GM12872 (cell line): ENCODE data around the gene ITSN1.

Experiments used
- TF ChIP-seq, protein P1 (sequence below): IDR thresholded peaks from 3 replicates; pipeline ENCODE4 v1.5.1; 2011; ENCODE audit warnings: low read depth, mild to moderate bottlenecking, low read length, moderate library complexity; ENCODE audit not compliant: insufficient read depth

ITSN1 gene

DNA sequence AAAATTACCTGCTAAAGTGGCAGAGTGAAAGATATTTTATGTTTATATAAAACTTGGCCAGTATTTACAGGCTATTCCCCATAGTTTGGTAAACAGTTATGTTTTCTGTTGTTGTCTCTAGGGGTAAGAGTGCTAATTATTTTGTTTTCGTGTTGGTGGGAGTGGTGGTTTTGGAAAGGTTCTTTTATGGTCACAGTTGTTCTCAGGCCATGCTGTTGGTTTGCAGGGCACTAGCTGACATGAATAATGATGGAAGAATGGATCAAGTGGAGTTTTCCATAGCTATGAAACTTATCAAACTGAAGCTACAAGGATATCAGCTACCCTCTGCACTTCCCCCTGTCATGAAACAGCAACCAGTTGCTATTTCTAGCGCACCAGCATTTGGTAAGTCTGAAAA, 92.5 kb downstream of the ITSN1 start:
- TF ChIP-seq, protein P1, sequence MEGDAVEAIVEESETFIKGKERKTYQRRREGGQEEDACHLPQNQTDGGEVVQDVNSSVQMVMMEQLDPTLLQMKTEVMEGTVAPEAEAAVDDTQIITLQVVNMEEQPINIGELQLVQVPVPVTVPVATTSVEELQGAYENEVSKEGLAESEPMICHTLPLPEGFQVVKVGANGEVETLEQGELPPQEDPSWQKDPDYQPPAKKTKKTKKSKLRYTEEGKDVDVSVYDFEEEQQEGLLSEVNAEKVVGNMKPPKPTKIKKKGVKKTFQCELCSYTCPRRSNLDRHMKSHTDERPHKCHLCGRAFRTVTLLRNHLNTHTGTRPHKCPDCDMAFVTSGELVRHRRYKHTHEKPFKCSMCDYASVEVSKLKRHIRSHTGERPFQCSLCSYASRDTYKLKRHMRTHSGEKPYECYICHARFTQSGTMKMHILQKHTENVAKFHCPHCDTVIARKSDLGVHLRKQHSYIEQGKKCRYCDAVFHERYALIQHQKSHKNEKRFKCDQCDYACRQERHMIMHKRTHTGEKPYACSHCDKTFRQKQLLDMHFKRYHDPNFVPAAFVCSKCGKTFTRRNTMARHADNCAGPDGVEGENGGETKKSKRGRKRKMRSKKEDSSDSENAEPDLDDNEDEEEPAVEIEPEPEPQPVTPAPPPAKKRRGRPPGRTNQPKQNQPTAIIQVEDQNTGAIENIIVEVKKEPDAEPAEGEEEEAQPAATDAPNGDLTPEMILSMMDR, result no peak

DNA sequence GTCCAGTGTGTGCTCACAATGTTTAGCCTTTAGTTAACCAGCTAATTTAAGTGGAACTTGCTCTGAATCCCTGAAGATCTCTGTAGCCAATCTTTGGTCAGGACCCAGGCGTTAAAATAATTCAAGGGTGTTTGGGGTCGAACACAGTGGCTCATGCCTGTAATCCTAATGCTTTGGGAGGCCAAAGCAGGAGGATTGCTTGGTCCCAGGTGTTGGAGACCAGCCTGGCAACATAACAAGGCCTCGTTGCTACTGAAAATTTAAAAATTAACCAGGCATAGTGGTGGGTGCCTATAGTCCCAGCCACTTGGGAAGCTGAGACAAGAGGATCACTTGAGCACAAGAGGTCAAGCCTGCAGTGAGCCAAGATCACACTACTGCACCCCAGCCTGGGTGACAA, 94.3 kb downstream of the ITSN1 start:
- TF ChIP-seq, protein P1, result no peak

GRCh38 chr21:33739701-33740100, 97.4 kb downstream of the ITSN1 start:
- TF ChIP-seq, protein P1, result no peak

GRCh38 chr21:33747420-33747819, 105.1 kb downstream of the ITSN1 start:
- TF ChIP-seq, protein P1, result no peak

- TF ChIP-seq, protein P1, result no peak
These were observed 106.6 kb downstream of the ITSN1 start for GRCh38 chr21:33748903-33749302.

- TF ChIP-seq, protein P1, result no peak
These were observed 107.7 kb downstream of the ITSN1 start for GRCh38 chr21:33750017-33750416.

DNA sequence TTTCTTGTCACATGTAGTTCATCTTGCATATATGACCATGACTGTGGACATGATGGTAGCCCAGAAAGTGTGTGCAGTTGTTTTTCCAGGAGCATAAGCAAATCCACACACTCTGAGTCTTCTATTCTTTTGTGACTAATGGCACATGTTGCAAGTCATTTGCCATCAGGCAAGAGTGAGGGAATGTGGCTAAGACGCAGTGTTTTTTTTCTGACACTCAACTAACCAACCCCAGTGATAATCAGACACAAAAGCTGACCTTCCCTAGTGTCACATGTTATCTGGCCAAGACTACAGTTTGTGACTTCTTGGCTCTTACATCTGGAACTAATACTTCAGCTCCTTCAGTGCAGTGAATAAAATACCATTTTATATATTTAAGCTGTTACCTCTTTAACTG, 108.8 kb downstream of the ITSN1 start:
- TF ChIP-seq, protein P1, result no peak

DNA sequence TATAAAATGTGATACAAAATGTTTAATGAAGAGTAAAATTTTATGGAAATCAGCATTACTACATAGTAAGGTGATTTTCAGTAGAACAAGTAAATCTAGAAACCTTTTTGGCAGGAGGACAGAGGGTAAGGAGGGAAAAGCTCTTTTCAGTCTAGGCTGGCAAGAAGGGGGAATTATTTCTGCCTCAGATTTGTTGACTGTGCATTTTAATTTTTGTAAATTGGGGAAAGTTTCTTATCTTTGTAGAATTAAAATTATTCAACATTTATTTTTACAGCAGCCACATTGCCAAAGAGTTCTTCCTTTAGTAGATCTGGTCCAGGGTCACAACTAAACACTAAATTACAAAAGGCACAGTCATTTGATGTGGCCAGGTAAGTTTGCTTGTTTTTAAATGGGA, 109.2 kb downstream of the ITSN1 start:
- TF ChIP-seq, protein P1, result no peak
